H9 (cell line): ENCODE results near the gene ANAPC2. TPM values are rescaled to one million over a fixed set of nuclear protein-coding genes. Genes with fewer than 3 reads are reported as not detected.
A peak's percentile ranks its signal among the peaks of the same experiment; 100 is the strongest.

Experiments used
- DNase-seq: peaks from one replicate; pipeline ENCODE4 v3.0.0-alpha.2; 2017
- H2AFZ ChIP-seq: one replicate; pipeline ENCODE4 v1.6.1; 2013; ENCODE audit warnings: mild to moderate bottlenecking, low read length, control low read depth, moderate library complexity
- H2AK5ac ChIP-seq: 2 replicates; pipeline ENCODE4 v1.6.1; 2013; ENCODE audit warnings: low read length, control low read depth, mixed read lengths; ENCODE audit not compliant: insufficient read length
- H2BK120ac ChIP-seq: one replicate; pipeline ENCODE4 v1.6.1; 2013; ENCODE audit warnings: low read depth, mild to moderate bottlenecking, low read length, control low read depth, inconsistent platforms; ENCODE audit not compliant: poor library complexity, severe bottlenecking
- H2BK12ac ChIP-seq: 2 replicates; pipeline ENCODE4 v1.6.1; 2013; ENCODE audit warnings: low read length, control low read depth, mixed read lengths, low read depth; ENCODE audit not compliant: insufficient read length
- H2BK15ac ChIP-seq: 2 replicates; pipeline ENCODE4 v1.6.1; 2013; ENCODE audit warnings: low read depth, low read length, control low read depth
- H2BK20ac ChIP-seq: one replicate; pipeline ENCODE4 v1.6.1; 2013; ENCODE audit warnings: low read depth, mild to moderate bottlenecking, low read length, control low read depth, inconsistent platforms; ENCODE audit not compliant: poor library complexity, severe bottlenecking
- H2BK5ac ChIP-seq: 2 replicates; pipeline ENCODE4 v1.6.1; 2013; ENCODE audit warnings: low read length, control low read depth, mixed read lengths; ENCODE audit not compliant: insufficient read length
- H3K14ac ChIP-seq: 2 replicates; pipeline ENCODE4 v1.6.1; 2013; ENCODE audit warnings: low read length, control low read depth; ENCODE audit not compliant: insufficient read depth
- H3K18ac ChIP-seq: 2 replicates; pipeline ENCODE4 v1.6.1; 2013; ENCODE audit warnings: low read depth, mild to moderate bottlenecking, mixed read lengths, low read length, control low read depth; ENCODE audit not compliant: insufficient read length
- H3K23ac ChIP-seq: 2 replicates; pipeline ENCODE4 v1.6.1; 2013; ENCODE audit warnings: low read length, control low read depth, mixed read lengths, low read depth; ENCODE audit not compliant: insufficient read length
- H3K23me2 ChIP-seq: 2 replicates; pipeline ENCODE4 v1.6.1; 2013; ENCODE audit warnings: low read depth, mild to moderate bottlenecking, mixed read lengths, low read length, control low read depth; ENCODE audit not compliant: insufficient read length, poor library complexity, severe bottlenecking
- H3K27ac ChIP-seq: 2 replicates; pipeline ENCODE4 v1.5.1; 2013; ENCODE audit warnings: low read length, control low read depth, mixed read lengths, low read depth; ENCODE audit not compliant: insufficient read length
- H3K27me3 ChIP-seq: 2 replicates; pipeline ENCODE4 v1.6.1; 2013; ENCODE audit warnings: low read length, control low read depth, inconsistent platforms; ENCODE audit not compliant: insufficient read depth
- H3K4ac ChIP-seq: 2 replicates; pipeline ENCODE4 v1.6.1; 2013; ENCODE audit warnings: low read depth, mild to moderate bottlenecking, control low read depth, inconsistent platforms, low read length, moderate library complexity
- H3K4me1 ChIP-seq: 2 replicates; pipeline ENCODE4 v1.6.1; 2013; ENCODE audit warnings: low read length, control low read depth, inconsistent platforms; ENCODE audit not compliant: insufficient read depth
- H3K4me2 ChIP-seq: 2 replicates; pipeline ENCODE4 v1.6.1; 2013; ENCODE audit warnings: low read length, control low read depth, mixed read lengths; ENCODE audit not compliant: insufficient read length, insufficient read depth
- H3K56ac ChIP-seq: 2 replicates; pipeline ENCODE4 v1.6.1; 2013; ENCODE audit warnings: low read depth, mild to moderate bottlenecking, mixed read lengths, low read length, control low read depth; ENCODE audit not compliant: insufficient read length
- H3K79me1 ChIP-seq: 2 replicates; pipeline ENCODE4 v1.6.1; 2013; ENCODE audit warnings: low read depth, mild to moderate bottlenecking, moderate library complexity, low read length, control low read depth, inconsistent platforms; ENCODE audit not compliant: insufficient read depth, poor library complexity, severe bottlenecking
- H3K79me2 ChIP-seq: 2 replicates; pipeline ENCODE4 v1.6.1; 2013; ENCODE audit warnings: low read length, control low read depth, inconsistent platforms; ENCODE audit not compliant: insufficient read depth
- H3K9ac ChIP-seq: 2 replicates; pipeline ENCODE4 v1.6.1; 2013; ENCODE audit warnings: low read length, control low read depth, mixed read lengths; ENCODE audit not compliant: insufficient read length; ENCODE audit errors: extremely low read depth
- H3K9me3 ChIP-seq: one replicate; pipeline ENCODE4 v1.6.1; 2013; ENCODE audit warnings: low read depth, low read length, inconsistent platforms; ENCODE audit not compliant: control insufficient read depth
- H3T11ph ChIP-seq: one replicate; pipeline ENCODE4 v1.6.1; 2013; ENCODE audit warnings: mild to moderate bottlenecking, low read length, control low read depth, inconsistent platforms
- H4K20me1 ChIP-seq: one replicate; pipeline ENCODE4 v1.6.1; 2013; ENCODE audit not compliant: control insufficient read depth, insufficient read length, insufficient read depth
- H4K5ac ChIP-seq: 2 replicates; pipeline ENCODE4 v1.6.1; 2013; ENCODE audit warnings: low read depth, mild to moderate bottlenecking, mixed read lengths, low read length, control low read depth; ENCODE audit not compliant: insufficient read length
- H4K8ac ChIP-seq: replicated peaks from 2 replicates; pipeline ENCODE4 v1.6.1; 2013; ENCODE audit warnings: low read length, control low read depth, mixed read lengths, low read depth; ENCODE audit not compliant: insufficient read length
- H4K91ac ChIP-seq: 2 replicates; pipeline ENCODE4 v1.6.1; 2013; ENCODE audit warnings: low read depth, mild to moderate bottlenecking, moderate library complexity, mixed read lengths, low read length, control low read depth; ENCODE audit not compliant: insufficient read length
- H3K27ac Mint-ChIP-seq, 3 experiments: 2 replicates in 2 of 3; 3 replicates in 1 of 3; pipeline ENCODE4 v1.8.0; 2020 to 2021; ENCODE audit warnings: mixed read lengths in 3 of 3, mild to moderate bottlenecking in 1 of 3, moderate library complexity in 1 of 3
- H3K27me3 Mint-ChIP-seq: 2 replicates; pipeline ENCODE4 v1.8.0; 2021; ENCODE audit warnings: low read depth, mild to moderate bottlenecking, moderate library complexity, mixed read lengths
- H3K36me3 Mint-ChIP-seq, 3 experiments: 2 replicates in 2 of 3; 3 replicates in 1 of 3; pipeline ENCODE4 v1.8.0; 2020 to 2021; ENCODE audit warnings: low read depth in 3 of 3, mixed read lengths in 3 of 3; ENCODE audit not compliant: insufficient read depth in 1 of 3
- H3K4me1 Mint-ChIP-seq, 2 experiments: 2 replicates each; pipeline ENCODE4 v1.8.0; 2020; ENCODE audit warnings: mixed read lengths in 2 of 2
- H3K4me3 Mint-ChIP-seq, 2 experiments: 2 replicates in 1 of 2; 3 replicates in 1 of 2; pipeline ENCODE4 v1.8.0; 2020 to 2021; ENCODE audit warnings: mild to moderate bottlenecking in 2 of 2, mixed read lengths in 2 of 2, moderate library complexity in 1 of 2
- H3K9me3 Mint-ChIP-seq, 2 experiments: 2 replicates in 1 of 2; 3 replicates in 1 of 2; pipeline ENCODE4 v1.8.0; 2020; ENCODE audit warnings: mild to moderate bottlenecking in 2 of 2, mixed read lengths in 2 of 2, moderate library complexity in 1 of 2
- CTCF ChIP-seq: fragments of 200-600 bp; sonication (generic); conservative IDR thresholded peaks from 3 replicates; pipeline ENCODE4 v1.8.0; 2021; ENCODE audit warnings: antibody characterized with exemption, mild to moderate bottlenecking
- whole genome bisulfite sequencing: extraction: QIAGEN DNeasy Blood & Tissue Kit; methylation state at CpG from one replicate; pipeline ENCODE4 v1.1.7; 2013; ENCODE audit warnings: missing lambda C conversion rate, low lambda C conversion rate, mixed read lengths; ENCODE audit not compliant: insufficient read length; ENCODE audit errors: extremely low coverage; 5-methylcytosine and 5-hydroxymethylcytosine counted together
- microRNA-seq: library from miRNA; unstranded; fragments of <30 nt; microRNA quantifications from one replicate; pipeline ENCODE4, GENCODE V29; 2020; ENCODE audit warnings: borderline microRNAs expressed
- total RNA-seq: library from RNA; stranded (reverse); gene quantifications from 2 replicates; pipeline ENCODE4 v1.2.1, GENCODE V29; 2021

Gene ANAPC2
- total RNA-seq, 1 experiment from 2014 or later = 54.8 TPM

- Histone ChIP-seq H2BK120ac (no peak overlapping the region), H3K27me3 (no peaks in the 10 kb centered on the region), H3K23me2 (peaks cover 4% of the 10 kb centered on the region), H3K79me1 (no peaks in the 10 kb centered on the region), H2BK20ac (no peak overlapping the region), H3T11ph (no peak overlapping the region), H3K4me2 (no peak overlapping the region), H4K8ac (no peak overlapping the region), H4K5ac (no peak overlapping the region), H2BK15ac (no peak overlapping the region), H3K27ac (no peak overlapping the region), H2BK12ac (no peak overlapping the region), H3K14ac (no peak overlapping the region), H3K23ac (no peak overlapping the region), H2BK5ac (no peak overlapping the region), H3K4me1 (no peaks in the 10 kb centered on the region), H2AK5ac (no peak overlapping the region), H3K79me2 (no peaks in the 10 kb centered on the region), H3K56ac (no peak overlapping the region), H2AFZ (no peak overlapping the region), H4K20me1 (no peaks in the 10 kb centered on the region), H3K4ac (no peak overlapping the region), H3K18ac (no peak overlapping the region), H3K9me3 (no peaks in the 10 kb centered on the region), H3K9ac (no peak overlapping the region), H4K91ac (no peak overlapping the region)
- no CpG with 5 or more reads among the region's 3 CpGs for WGBS
- Mint-ChIP-seq H3K27ac (no peak overlapping the region), H3K9me3 (no peaks in the 10 kb centered on the region), H3K27me3 (peaks cover 23% of the 10 kb centered on the region), H3K4me1 (peaks cover 16 to 21% of the 10 kb centered on the region in 2 experiments), H3K36me3 (no peaks in the 10 kb centered on the region; a peak in 1 of 7 replicates), H3K4me3 (peak overlapping the region in 1 of 2 experiments; percentile 59; a peak in 2 of 5 replicates)
- no peak for TF ChIP-seq CTCF
- DNase-seq = no peak
These were observed 61.6 kb downstream of the ANAPC2 start for GRCh38 chr9:137126786-137127185.

Small RNA genes within 50 kb of the gene (microRNA-seq; reads per million reads assigned to microRNA genes)
- gene MIR3621 = not detected

Other genes starting within 250 kb of the ANAPC2 start
- 62.2 and 65.0 TPM in 2 replicates for gene FBXW5, start 243.8 kb downstream of the ANAPC2 start, total RNA-seq
- gene C8G, start 243.3 kb downstream of the ANAPC2 start, total RNA-seq = 0.96 and 1.3 TPM in 2 replicates
- 2.1 and 4.5 TPM in 2 replicates for gene LCN12, start 236.3 kb downstream of the ANAPC2 start, total RNA-seq
- 3.6 and 4.8 TPM in 2 replicates for gene PTGDS, start 211.1 kb downstream of the ANAPC2 start, total RNA-seq
- 0.18 and 0.20 TPM in 2 replicates for gene LCNL1, start 205.6 kb downstream of the ANAPC2 start, total RNA-seq
- gene PAXX, start 196.1 kb downstream of the ANAPC2 start, total RNA-seq = 46.8 and 51.2 TPM in 2 replicates
- 0.29 and 0.31 TPM in 2 replicates for gene CLIC3, start 192.0 kb downstream of the ANAPC2 start, total RNA-seq
- 15.2 and 22.4 TPM in 2 replicates for gene ABCA2, start 160.3 kb downstream of the ANAPC2 start, total RNA-seq
- not detected in 2 replicates for gene FUT7, start 156.5 kb downstream of the ANAPC2 start, total RNA-seq
- 51.8 and 57.6 TPM in 2 replicates for gene NPDC1, start 142.4 kb downstream of the ANAPC2 start, total RNA-seq
- 4.0 and 5.1 TPM in 2 replicates for gene ENTPD2, start 134.5 kb downstream of the ANAPC2 start, total RNA-seq
- gene SAPCD2, start 118.0 kb downstream of the ANAPC2 start, total RNA-seq = 29.8 and 30.0 TPM in 2 replicates
- 5.6 and 6.6 TPM in 2 replicates for gene UAP1L1, start 111.0 kb downstream of the ANAPC2 start, total RNA-seq
- gene MAN1B1, start 101.6 kb downstream of the ANAPC2 start, total RNA-seq = 32.7 and 34.9 TPM in 2 replicates
- gene DPP7, start 73.8 kb downstream of the ANAPC2 start, total RNA-seq = 27.3 and 29.4 TPM in 2 replicates
- gene GRIN1, start 49.4 kb downstream of the ANAPC2 start, total RNA-seq = 2.0 and 2.9 TPM in 2 replicates
- 0.55 and 0.96 TPM in 2 replicates for gene LRRC26, start 18.5 kb downstream of the ANAPC2 start, total RNA-seq
- not detected in 2 replicates for gene TMEM210, start 16.5 kb downstream of the ANAPC2 start, total RNA-seq
- gene SSNA1, start 116 bp upstream of the ANAPC2 start, total RNA-seq = 69.2 and 69.4 TPM in 2 replicates
- 30.7 and 32.0 TPM in 2 replicates for gene TPRN, start 12.2 kb upstream of the ANAPC2 start, total RNA-seq
- gene TMEM203, start 17.1 kb upstream of the ANAPC2 start, total RNA-seq = 34.1 and 35.5 TPM in 2 replicates
- gene NDOR1, start 17.1 kb upstream of the ANAPC2 start, total RNA-seq = 44.1 and 45.3 TPM in 2 replicates
- gene RNF208, start 33.7 kb upstream of the ANAPC2 start, total RNA-seq = 7.7 and 8.1 TPM in 2 replicates
- gene CYSRT1, start 36.6 kb upstream of the ANAPC2 start, total RNA-seq = 1.0 and 1.9 TPM in 2 replicates
- gene RNF224, start 38.9 kb upstream of the ANAPC2 start, total RNA-seq = 0.15 and 0.20 TPM in 2 replicates
- gene SLC34A3, start 42.3 kb upstream of the ANAPC2 start, total RNA-seq = not detected in 2 replicates
- gene TUBB4B, start 52.7 kb upstream of the ANAPC2 start, total RNA-seq = 378 and 386 TPM in 2 replicates
- not detected in 2 replicates for gene STPG3, start 62.7 kb upstream of the ANAPC2 start, total RNA-seq
- gene NELFB, start 66.8 kb upstream of the ANAPC2 start, total RNA-seq = 71.4 and 71.7 TPM in 2 replicates
- 5.9 and 6.2 TPM in 2 replicates for gene TOR4A, start 89.2 kb upstream of the ANAPC2 start, total RNA-seq
- gene NRARP, start 113.7 kb upstream of the ANAPC2 start, total RNA-seq = 22.8 and 23.8 TPM in 2 replicates
- 13.5 and 15.3 TPM in 2 replicates for gene EXD3, start 234.6 kb upstream of the ANAPC2 start, total RNA-seq
- gene NOXA1, start 234.8 kb upstream of the ANAPC2 start, total RNA-seq = 1.8 and 2.0 TPM in 2 replicates